GM12801 (cell line): ENCODE results near the gene ACBD3.

Source experiments
- TF ChIP-seq, protein P1 (sequence below): IDR thresholded peaks from one replicate; pipeline ENCODE4 v1.5.1; 2011; ENCODE audit warnings: control low read depth; ENCODE audit not compliant: insufficient read length; ENCODE audit errors: extremely low read depth

Gene ACBD3

DNA sequence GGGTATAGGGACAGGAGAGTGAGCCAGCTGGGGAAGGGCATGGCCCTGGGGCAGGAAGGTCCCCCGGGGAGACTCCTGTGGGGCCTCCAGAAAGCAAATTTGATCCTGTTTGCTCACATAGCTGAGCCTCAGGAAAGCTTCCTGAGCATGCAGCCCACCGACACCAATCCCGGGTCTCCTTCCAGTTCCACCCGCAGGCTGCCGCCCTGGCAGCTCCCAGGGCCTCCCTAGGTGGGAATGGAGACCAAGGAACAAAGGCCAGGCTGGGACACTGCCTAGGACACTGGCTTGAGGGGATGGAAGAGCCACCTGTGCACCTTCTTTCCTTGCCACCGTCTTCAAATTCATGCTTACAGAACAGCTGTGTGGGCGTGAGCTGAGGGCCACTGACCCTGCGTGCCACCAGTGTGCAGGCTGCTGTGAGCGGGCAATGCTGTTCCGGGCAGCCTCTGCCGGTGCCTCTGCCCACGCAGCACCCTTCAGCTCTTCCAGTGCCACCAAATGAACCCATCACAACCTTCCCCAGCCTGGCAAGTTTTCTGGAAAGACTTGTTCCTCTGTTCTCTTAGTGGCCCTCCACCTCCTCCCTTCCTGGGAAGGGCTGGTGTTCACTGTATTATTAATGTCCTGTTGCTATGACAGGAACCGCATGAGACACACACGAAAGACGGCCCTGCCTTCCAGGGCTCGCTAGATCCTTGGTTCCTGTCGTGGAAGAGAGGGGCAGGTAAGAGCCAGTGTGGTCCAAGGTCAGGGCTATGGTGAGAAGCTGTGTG is 53.6 kb downstream of the ACBD3 start:
- TF ChIP-seq, protein P1, sequence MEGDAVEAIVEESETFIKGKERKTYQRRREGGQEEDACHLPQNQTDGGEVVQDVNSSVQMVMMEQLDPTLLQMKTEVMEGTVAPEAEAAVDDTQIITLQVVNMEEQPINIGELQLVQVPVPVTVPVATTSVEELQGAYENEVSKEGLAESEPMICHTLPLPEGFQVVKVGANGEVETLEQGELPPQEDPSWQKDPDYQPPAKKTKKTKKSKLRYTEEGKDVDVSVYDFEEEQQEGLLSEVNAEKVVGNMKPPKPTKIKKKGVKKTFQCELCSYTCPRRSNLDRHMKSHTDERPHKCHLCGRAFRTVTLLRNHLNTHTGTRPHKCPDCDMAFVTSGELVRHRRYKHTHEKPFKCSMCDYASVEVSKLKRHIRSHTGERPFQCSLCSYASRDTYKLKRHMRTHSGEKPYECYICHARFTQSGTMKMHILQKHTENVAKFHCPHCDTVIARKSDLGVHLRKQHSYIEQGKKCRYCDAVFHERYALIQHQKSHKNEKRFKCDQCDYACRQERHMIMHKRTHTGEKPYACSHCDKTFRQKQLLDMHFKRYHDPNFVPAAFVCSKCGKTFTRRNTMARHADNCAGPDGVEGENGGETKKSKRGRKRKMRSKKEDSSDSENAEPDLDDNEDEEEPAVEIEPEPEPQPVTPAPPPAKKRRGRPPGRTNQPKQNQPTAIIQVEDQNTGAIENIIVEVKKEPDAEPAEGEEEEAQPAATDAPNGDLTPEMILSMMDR: no peak

DNA sequence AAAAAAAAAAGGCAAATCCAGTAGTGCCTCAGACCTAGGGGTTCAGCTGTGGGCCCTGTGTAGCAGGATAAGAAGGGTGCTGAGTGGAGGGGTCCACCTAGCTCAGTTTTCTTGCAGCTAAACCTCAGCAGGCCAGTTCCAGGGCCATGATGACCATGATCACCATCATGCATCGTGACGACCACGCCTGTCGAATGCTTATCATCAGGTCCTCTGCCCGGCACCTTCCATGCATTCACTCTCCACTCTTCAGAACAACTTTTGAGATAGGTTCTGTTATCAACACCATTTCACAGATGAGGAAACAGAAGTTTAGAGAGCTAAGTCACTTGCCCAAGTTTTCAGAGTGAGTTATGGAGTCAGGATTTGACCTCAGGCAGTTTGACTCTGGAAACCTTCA is 54.9 kb downstream of the ACBD3 start:
- TF ChIP-seq, protein P1: no peak

GRCh38 chr1:226129230-226129629 is 57.3 kb downstream of the ACBD3 start:
- TF ChIP-seq, protein P1: no peak

DNA sequence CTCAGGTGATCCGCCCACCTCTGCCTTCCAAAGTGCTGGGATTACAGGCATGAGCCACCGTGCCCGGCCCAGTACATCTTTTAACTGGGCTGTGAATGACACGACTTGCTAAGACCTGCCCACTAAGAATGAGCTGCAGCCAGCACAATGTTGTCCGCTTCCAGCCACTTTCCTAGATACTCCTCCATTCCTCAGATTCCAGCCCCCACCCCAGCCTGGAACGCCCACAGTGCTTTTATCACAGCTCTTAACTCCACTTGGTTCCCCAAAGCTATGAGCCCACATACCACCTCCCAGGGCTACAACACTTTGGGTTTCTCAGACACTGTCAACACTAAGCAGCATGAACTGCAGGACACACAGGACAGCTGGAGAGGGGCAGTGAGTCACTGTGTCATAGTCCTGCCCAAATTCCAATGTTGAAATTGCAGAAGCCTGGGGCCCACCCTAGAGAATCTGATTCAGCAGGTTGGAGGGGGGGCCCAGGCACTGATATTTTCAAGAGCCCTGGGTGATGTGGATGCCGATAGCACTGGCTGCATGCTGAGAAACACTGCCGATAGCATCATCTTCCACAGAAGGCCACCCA is 58.0 kb downstream of the ACBD3 start:
- TF ChIP-seq, protein P1: no peak

DNA sequence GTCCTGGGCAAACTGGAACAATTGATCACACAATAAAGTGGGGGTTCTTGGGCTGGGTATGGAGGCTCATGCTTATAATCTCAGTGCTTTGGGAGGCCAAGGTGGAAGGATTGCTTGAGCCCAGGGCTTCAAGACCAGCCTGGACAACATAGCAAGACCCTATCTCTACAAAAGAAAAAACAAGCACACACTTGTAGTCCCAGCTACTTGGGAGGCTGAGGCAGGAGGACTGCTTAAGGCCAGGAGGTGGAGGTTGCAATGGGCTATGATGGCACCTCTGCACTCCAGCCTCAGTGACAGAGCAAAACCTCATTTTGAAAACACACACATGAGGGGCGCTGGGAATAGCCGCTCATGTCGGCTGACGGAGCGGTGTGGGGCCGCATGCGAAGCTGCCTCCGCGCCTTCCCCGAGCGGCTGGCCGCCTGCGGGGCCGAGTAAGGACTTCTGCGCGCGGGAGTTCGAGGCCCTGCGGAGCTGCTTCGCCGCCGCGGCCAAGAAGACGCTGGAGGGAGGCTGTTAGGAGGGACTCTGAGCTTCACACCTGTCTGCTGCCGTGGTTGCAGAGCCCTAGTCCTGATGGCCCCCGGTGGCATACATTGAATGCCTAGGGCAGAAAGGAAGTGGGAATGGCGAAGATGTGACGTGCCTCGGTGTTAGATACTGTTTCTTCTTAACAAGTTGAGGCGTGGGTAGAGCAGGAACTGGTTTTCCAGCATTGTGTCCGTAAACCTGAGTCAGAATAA is 59.5 kb downstream of the ACBD3 start:
- TF ChIP-seq, protein P1: no peak

DNA sequence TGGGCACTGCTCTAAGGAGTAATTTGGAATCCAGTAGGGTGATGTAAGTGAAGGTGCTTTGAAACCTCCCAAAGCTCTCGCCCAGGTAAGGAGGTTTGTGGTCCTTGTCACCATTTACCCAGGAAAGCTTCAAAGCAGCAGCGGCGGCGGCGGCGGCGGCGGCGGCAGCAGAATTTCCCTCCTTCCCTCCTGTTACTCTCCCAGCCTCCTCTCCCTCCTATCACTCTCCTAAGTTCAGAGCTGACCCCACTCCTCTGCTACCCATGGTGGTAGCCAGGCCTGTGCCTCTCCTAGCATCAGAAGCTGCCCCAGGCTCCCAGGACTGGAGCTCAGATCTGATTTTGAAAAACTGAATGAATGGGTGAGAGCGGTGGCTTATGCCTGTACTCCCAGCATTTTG is 60.7 kb downstream of the ACBD3 start:
- TF ChIP-seq, protein P1: no peak

- TF ChIP-seq, protein P1: peak; percentile 73
Observed at GRCh38 chr1:226125097-226125630, 61.4 kb downstream of the ACBD3 start.
